Activated CD4-positive, CD25-positive, alpha-beta regulatory T cell treated with anti-CD3 and anti-CD28 coated beads, Interleukin-2, amount 50 U/mL, for 24 hours (primary cell): Measurements from ENCODE around the gene WDR55.
"Not testable (repeated sequence)": the region's sequence is repeated elsewhere in the genome, so short reads cannot be mapped to it uniquely, and the experiment has no call there.

Experiments used
- ATAC-seq, 2 donors: fragments of 150-1000 bp; cut with Tn5 transposase; one replicate each; pipeline ENCODE4 v1.10.0; 2021; ENCODE audit warnings: mild to moderate bottlenecking in 1 of 2, moderate library complexity in 1 of 2

The WDR55 gene

DNA sequence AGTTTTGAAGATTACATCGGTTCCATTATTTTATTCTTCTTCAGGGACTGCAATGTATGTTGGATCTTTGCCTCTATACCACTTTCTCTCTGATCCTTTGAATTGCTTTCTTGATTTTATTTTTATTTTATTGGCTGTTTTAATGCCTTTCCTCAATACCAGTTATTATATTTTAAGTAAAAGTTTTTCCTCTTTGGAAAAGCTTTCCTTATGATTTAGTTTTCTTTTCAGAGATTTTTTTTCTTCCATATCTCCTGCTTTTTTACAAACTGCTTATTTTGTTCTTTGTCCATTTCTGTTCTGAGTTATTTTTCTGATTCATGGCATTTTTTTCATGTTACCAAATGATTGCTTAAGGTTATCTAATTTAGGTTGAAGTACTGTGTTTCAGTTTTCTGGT is 47.1 kb downstream of the WDR55 start:
- ATAC-seq: no peak

DNA sequence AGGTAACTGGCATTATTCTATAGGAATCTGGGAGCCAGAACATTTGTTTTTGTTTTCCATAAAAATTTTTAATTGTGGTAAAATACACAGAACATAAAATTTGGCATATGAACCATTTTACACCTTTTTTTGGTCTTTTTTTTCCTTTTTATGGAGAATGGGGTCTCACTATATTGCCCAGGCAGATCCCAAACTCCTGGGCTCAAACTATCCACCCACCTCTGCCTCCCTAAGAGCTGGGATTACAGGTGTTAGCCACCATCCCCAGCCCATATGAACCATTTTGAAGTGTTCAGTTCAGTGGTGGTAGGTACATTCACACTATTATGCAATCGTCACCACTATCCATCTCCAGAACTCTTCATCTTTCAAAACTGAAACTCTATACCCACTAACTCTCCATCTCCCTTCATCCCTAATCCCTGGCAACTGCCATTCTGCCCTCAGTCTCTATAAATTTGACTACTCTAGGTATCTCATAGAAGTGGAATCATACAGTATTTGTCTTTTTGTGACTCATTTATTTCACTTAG is 48.9 kb downstream of the WDR55 start:
- ATAC-seq: no peak

DNA sequence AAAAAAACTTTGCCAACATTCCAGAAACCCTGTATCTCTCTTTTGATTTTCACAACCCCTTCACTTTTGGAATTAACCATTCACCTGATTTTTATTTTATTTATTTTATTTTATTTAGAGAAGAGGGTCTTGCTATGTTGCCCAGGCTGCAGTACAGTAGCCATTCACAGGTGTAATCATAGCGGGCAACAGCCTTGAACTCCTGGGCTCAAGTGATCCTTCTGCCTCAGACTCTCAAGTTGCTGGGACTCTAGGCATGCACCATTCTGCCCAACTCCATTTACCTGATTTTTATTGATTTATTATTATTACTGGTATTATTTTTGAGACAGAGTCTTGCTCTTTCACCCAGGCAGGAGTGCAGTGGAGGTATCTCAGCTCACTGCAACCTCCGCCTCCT is 51.5 kb downstream of the WDR55 start:
- ATAC-seq: not testable (repeated sequence)

DNA sequence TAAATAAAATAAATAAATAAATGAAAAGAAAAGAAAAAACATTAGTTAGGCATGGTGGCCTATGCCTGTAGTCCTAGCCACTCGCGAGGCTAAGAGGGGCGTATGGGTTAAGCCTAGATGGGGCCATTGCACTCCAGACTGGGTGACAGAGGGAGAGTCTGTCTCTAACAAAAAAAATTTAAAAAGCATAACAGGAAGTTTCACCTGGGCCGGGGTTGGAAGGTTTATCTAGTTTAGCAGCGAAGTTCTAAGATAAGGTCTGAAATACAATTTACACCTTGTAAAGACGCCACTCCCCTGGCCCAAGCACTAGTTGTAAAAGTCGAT is 53.5 kb downstream of the WDR55 start:
- no peak for ATAC-seq

DNA sequence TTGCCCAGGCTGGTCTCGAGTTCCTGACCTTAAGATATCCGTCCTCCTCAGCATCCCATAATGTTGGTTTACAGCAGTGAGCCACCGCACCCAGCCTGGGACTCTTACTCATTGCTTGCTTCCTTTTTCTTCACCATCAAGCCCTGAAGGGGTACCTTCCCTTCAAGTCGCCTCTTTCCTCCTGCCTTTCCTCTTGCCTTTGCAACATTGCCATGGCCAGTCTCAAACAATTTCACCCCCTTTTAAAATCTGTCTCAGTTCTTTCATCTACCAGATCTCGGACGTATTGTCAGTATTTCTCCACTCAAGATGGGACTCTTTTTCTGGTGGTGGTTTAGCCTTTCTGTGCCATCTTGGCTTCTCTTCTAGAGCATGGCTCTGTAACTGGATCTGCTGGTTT is 56.0 kb downstream of the WDR55 start:
- ATAC-seq: not testable (repeated sequence)

DNA sequence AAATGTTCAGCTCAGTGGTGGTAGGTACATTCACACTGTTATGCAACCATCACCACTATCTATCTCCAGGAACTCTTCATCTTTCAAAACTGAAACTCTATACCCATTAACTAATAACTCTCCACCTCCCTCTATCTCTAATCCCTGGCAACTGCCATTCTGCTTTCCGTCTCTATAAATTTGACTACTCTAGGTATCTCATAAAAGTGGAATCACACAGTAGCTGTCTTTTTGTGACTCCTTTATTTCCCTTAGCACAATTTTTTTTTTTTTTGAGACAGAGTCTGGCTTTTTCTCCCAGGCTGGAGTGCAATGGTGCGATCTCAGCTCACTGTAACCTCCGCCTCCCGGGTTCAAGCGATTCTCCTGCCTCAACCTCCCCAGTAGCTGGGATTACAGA is 56.7 kb downstream of the WDR55 start:
- not testable (repeated sequence) for ATAC-seq
